Measurements from ENCODE around the gene TMC5. TPM values are rescaled to one million over a fixed set of nuclear protein-coding genes. Genes with fewer than 3 reads are reported as not detected.

Gene TMC5
- total and polyA plus RNA-seq, 2 of the 13 experiments (the other 11 are each of a cell fraction or from before 2014, with no cell fraction given): 0.09 to 0.41 TPM

GRCh38 chr16:19490619-19491018 lies 72.9 kb downstream of the TMC5 start:
- BruUV-seq (replicated peaks): no TSS peak
- no peak overlapping the region for H3K27ac ChIP-seq (ENCODE audit: extremely low read length, insufficient read depth, low read length)
- 6% methylated on average over 1 of the region's 1 CpG for WGBS (ENCODE audit: low lambda C conversion rate)
- ChIA-PET POLR2A (no interaction called here), CTCF (ENCODE audit: low intra/inter-chr PET ratio, low total read pairs) (no interaction called here)
- no peaks in the 10 kb centered on the region for H3K9me3 ChIP-seq (ENCODE audit: low read length)
- 0 out of 2 replicates have a peak, but pooled peaks have one; percentile 40 for TF ChIP-seq PCBP1 (IDR thresholded peaks at IDR 0.05; ENCODE audit: borderline replicate concordance, low read depth, low read length)
- no peak for TF ChIP-seq ZNF34 (CRISPR knock-in tag; IDR thresholded peaks at IDR 0.05; ENCODE audit: borderline replicate concordance)
- TF ChIP-seq PCBP2 (optimal IDR thresholded peaks at IDR 0.05; ENCODE audit: low read depth, low read length, poor library complexity, severe bottlenecking): peak; percentile 80
- DNase-seq (ENCODE audit: low spot score) (no peak), FAIRE-seq (no peak), ATAC-seq (no peak)
- no peak overlapping the region for H3K4me2 ChIP-seq (ENCODE audit: low read depth, low read length)
- no peak overlapping the region for H3K4me3 ChIP-seq (replicated peaks in 1 of 3; ENCODE audit: insufficient read depth in 1 of 3, low read depth in 2 of 3, low read length in 3 of 3)
- in situ Hi-C loops (cut with HindIII; ENCODE audit: extremely low pct_ligation_motif_present, low pct_unique_long_range_greater_than_20kb) (no loop called here), intact Hi-C loops (cut with micrococcal nuclease; ENCODE audit: unreplicated experiment) (no loop called here)
- no peaks in the 10 kb centered on the region for H3K79me2 ChIP-seq (ENCODE audit: insufficient read depth, low read length)
- no peak overlapping the region for H3K9ac ChIP-seq (ENCODE audit: insufficient read depth, low read depth, low read length)
- no peak overlapping the region for H2AFZ ChIP-seq (ENCODE audit: low read length)
- H3K27me3 ChIP-seq (ENCODE audit: control insufficient read depth in 1 of 2, insufficient read depth in 2 of 2, low read length in 2 of 2): peaks cover 0 to 9% of the 10 kb centered on the region in 2 experiments; a peak in 1 of 5 replicates
- H4K20me1 ChIP-seq (ENCODE audit: insufficient read depth, low read length): no peaks in the 10 kb centered on the region
- no peaks in the 10 kb centered on the region for H3K36me3 ChIP-seq (replicated peaks in 1 of 2; ENCODE audit: control insufficient read depth in 1 of 2, insufficient read depth in 2 of 2, low read length in 2 of 2)
- peaks cover 14% of the 10 kb centered on the region for H3K4me1 ChIP-seq (ENCODE audit: insufficient read depth, low read length)

- ATAC-seq (no peak), FAIRE-seq (no peak), DNase-seq (ENCODE audit: low spot score) (no peak)
- Histone ChIP-seq H3K36me3 (replicated peaks in 1 of 2; ENCODE audit: control insufficient read depth in 1 of 2, insufficient read depth in 2 of 2, low read length in 2 of 2) (peaks cover 4 to 9% of the 10 kb centered on the region in 2 experiments), H3K4me2 (ENCODE audit: low read depth, low read length) (no peak overlapping the region), H3K9me3 (ENCODE audit: low read length) (no peaks in the 10 kb centered on the region), H3K4me1 (ENCODE audit: insufficient read depth, low read length) (no peaks in the 10 kb centered on the region), H4K20me1 (ENCODE audit: insufficient read depth, low read length) (no peaks in the 10 kb centered on the region), H3K79me2 (ENCODE audit: insufficient read depth, low read length) (no peaks in the 10 kb centered on the region), H3K27me3 (ENCODE audit: control insufficient read depth in 1 of 2, insufficient read depth in 2 of 2, low read length in 2 of 2) (no peaks in the 10 kb centered on the region), H3K27ac (ENCODE audit: extremely low read length, insufficient read depth, low read length) (no peak overlapping the region), H2AFZ (ENCODE audit: low read length) (no peak overlapping the region), H3K4me3 (replicated peaks in 1 of 3; ENCODE audit: insufficient read depth in 1 of 3, low read depth in 2 of 3, low read length in 3 of 3) (no peak overlapping the region), H3K9ac (ENCODE audit: insufficient read depth, low read depth, low read length) (no peak overlapping the region)
- TF ChIP-seq ZNF180 (CRISPR knock-in tag; IDR thresholded peaks at IDR 0.05; ENCODE audit: borderline replicate concordance, low read depth) (no peak), ZNF30 (CRISPR knock-in tag; IDR thresholded peaks at IDR 0.05) (no peak), ZMYM3 (CRISPR knock-in tag; IDR thresholded peaks at IDR 0.05) (no peak), ATM (IDR thresholded peaks at IDR 0.05; ENCODE audit: borderline replicate concordance) (no peak), BRF2 (CRISPR knock-in tag; IDR thresholded peaks at IDR 0.05) (no peak), ZNF629 (CRISPR knock-in tag; conservative IDR thresholded peaks at IDR 0.05) (no peak), MED13 (CRISPR knock-in tag; IDR thresholded peaks at IDR 0.05) (no peak), ZNF800 (CRISPR knock-in tag; IDR thresholded peaks at IDR 0.05) (no peak), ZNF460 (CRISPR knock-in tag; IDR thresholded peaks at IDR 0.05; ENCODE audit: borderline replicate concordance) (no peak), KLF12 (CRISPR knock-in tag; IDR thresholded peaks at IDR 0.05; ENCODE audit: borderline replicate concordance) (no peak), RNF2 (conservative IDR thresholded peaks at IDR 0.05; ENCODE audit: low read depth) (no peak), TSC22D2 (CRISPR knock-in tag; IDR thresholded peaks at IDR 0.05; ENCODE audit: borderline replicate concordance) (no peak), YEATS4 (CRISPR knock-in tag; IDR thresholded peaks at IDR 0.05; ENCODE audit: borderline replicate concordance) (no peak)
- BruUV-seq (replicated peaks): no TSS peak
- ChIA-PET CTCF (ENCODE audit: low intra/inter-chr PET ratio, low total read pairs) (no interaction called here), POLR2A (no interaction called here)
- WGBS (ENCODE audit: low lambda C conversion rate): 76% methylated on average over 5 of the region's 5 CpGs
- intact Hi-C loops (cut with micrococcal nuclease; ENCODE audit: unreplicated experiment) (no loop called here), in situ Hi-C loops (cut with HindIII; ENCODE audit: extremely low pct_ligation_motif_present, low pct_unique_long_range_greater_than_20kb) (no loop called here)
These were observed 79.5 kb downstream of the TMC5 start for GRCh38 chr16:19497176-19497575.
